ENCODE measurements around the gene KLHL3. TPM values are rescaled to one million over a fixed set of nuclear protein-coding genes. Genes with fewer than 3 reads are reported as not detected.

The KLHL3 gene
- total RNA-seq, 6 experiments from 2014 or later, result 1.9 to 8.5 (median 3.3) TPM

DNA sequence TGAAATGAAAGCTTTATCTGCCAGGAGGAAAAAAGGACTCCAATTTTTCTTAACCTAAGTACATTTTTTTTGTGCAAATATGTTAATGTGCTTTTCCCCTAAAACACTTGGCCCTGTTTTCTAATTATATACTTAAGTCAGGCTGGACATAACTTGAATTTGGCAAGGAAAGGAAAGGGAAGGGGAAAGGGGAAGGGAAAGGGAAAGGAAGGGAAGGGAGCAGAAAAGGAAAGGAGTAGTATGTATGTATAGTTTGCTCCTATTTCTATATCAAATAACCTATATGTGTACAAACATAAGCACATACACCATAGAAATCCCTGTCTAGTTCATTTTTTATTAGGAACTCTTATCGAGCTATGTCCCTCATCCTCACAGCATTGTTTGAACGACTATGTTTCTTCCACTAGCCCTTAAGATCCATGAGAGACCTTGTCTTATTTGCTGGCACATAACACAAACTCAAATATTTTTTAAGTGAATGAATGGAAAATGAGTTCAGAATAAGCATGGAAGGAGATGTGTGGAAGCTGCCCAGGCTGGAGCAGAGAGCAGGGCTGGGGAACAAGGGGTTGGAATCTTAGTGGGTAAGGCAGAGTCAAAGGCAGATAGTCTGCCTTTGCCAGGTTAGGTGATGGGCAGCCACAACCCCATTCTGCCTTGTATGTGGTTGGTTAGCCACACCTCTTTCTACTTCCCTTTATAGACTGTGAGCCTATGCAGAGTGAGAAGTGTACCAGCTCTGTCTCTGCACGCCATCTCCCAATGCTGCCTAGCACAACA is 70.0 kb downstream of the KLHL3 start:
- ATAC-seq, result peak; percentile 43 to 68 (median 64)
- 56% methylated on average over 3 of the region's 3 CpGs for WGBS (ENCODE audit: insufficient coverage, low coverage, low lambda C conversion rate, missing lambda C conversion rate)
- Histone ChIP-seq H3K27ac (peak overlapping the region in 2 of 3 donors; percentile 64 to 80), H3K36me3 (no peaks in the 10 kb centered on the region), H3K27me3 (no peaks in the 10 kb centered on the region), H3K4me3 (no peak overlapping the region), H3K9me3 (no peaks in the 10 kb centered on the region), H3K4me1 (peaks cover 0 to 35% (median 1%) of the 10 kb centered on the region in 4 donors)
- TF ChIP-seq, protein P1, sequence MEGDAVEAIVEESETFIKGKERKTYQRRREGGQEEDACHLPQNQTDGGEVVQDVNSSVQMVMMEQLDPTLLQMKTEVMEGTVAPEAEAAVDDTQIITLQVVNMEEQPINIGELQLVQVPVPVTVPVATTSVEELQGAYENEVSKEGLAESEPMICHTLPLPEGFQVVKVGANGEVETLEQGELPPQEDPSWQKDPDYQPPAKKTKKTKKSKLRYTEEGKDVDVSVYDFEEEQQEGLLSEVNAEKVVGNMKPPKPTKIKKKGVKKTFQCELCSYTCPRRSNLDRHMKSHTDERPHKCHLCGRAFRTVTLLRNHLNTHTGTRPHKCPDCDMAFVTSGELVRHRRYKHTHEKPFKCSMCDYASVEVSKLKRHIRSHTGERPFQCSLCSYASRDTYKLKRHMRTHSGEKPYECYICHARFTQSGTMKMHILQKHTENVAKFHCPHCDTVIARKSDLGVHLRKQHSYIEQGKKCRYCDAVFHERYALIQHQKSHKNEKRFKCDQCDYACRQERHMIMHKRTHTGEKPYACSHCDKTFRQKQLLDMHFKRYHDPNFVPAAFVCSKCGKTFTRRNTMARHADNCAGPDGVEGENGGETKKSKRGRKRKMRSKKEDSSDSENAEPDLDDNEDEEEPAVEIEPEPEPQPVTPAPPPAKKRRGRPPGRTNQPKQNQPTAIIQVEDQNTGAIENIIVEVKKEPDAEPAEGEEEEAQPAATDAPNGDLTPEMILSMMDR (IDR thresholded peaks at IDR 0.05), result no peak
- no peak for TF ChIP-seq POLR2A (IDR thresholded peaks at IDR 0.05)
- intact Hi-C loops (cut with DNase I), result loop anchor here in 1 of 2 donors (5.0 kb wide), 1 partner anchor 66 kb away; no protein-coding TSS in a partner anchor
- no peak for DNase-seq

DNA sequence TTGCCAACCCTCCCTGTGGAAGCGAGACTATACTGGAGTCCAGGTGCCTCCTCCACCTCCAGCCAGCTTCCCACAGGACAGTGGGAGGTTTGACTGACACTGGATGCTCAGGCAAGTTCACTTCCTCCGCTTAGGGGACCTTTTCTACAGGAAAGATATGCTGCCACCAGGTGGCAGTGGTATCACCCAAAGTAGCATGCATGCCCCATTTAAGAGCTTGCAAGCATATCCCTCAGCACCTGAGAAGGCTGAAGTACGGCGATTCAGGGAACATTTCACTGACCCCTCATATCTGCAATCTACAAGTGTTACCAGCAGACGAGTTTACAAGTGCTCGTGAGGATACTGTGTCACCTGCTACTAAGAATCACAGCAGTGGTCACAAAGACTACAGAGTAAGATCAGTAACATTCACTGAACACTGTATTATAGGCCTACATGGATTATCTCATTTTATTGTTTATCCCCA is 75.5 kb downstream of the KLHL3 start:
- no peaks in the 10 kb centered on the region for H3K36me3 ChIP-seq
- WGBS (ENCODE audit: insufficient coverage, low coverage, low lambda C conversion rate, missing lambda C conversion rate), result 3% methylated on average over 6 of the region's 6 CpGs
- TF ChIP-seq, protein P1 (IDR thresholded peaks at IDR 0.05), result peak; percentile 81 to 86 (median 82)
- no peak for TF ChIP-seq POLR2A (IDR thresholded peaks at IDR 0.05)
- intact Hi-C loops (cut with DNase I), result loop anchor here in 1 of 2 donors (5.0 kb wide), 1 partner anchor 87 kb away; no protein-coding TSS in a partner anchor
- no peaks in the 10 kb centered on the region for H3K4me1 ChIP-seq
- no peak overlapping the region for H3K27ac ChIP-seq
- H3K9me3 ChIP-seq, result no peaks in the 10 kb centered on the region
- DNase-seq, result peak; percentile 62 to 76 (median 67)
- no peak overlapping the region for H3K4me3 ChIP-seq
- peak; percentile 98 to 100 (median 98) for ATAC-seq
- no peaks in the 10 kb centered on the region for H3K27me3 ChIP-seq

DNA sequence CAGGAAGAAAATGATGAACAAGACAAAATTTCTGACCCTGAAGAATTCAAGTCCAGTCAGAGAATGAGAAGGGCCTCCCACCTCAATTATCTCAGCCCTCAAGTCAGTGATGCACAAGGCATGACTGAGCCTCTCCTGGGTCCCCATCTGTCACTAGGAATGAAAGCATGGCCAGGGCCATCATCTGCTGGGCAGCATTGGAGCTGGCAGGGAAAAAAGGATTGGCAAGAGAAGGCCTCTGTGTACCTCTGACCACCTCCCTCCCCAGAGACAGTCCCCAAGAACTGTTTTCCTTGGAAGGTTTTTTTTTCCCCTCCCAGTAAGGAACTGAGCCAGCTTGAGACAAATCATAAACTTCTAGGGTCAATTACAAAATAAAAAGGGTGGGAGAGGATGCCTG is 76.7 kb downstream of the KLHL3 start:
- no peaks in the 10 kb centered on the region for H3K36me3 ChIP-seq
- no peaks in the 10 kb centered on the region for H3K9me3 ChIP-seq
- H3K27ac ChIP-seq, result no peak overlapping the region
- H3K4me1 ChIP-seq, result no peaks in the 10 kb centered on the region
- intact Hi-C loops (cut with DNase I), result no loop called here
- TF ChIP-seq, protein P1 (IDR thresholded peaks at IDR 0.05), result no peak
- no peak for TF ChIP-seq POLR2A (IDR thresholded peaks at IDR 0.05)
- ATAC-seq (no peak), DNase-seq (no peak)
- no peaks in the 10 kb centered on the region for H3K27me3 ChIP-seq
- H3K4me3 ChIP-seq, result no peak overlapping the region

DNA sequence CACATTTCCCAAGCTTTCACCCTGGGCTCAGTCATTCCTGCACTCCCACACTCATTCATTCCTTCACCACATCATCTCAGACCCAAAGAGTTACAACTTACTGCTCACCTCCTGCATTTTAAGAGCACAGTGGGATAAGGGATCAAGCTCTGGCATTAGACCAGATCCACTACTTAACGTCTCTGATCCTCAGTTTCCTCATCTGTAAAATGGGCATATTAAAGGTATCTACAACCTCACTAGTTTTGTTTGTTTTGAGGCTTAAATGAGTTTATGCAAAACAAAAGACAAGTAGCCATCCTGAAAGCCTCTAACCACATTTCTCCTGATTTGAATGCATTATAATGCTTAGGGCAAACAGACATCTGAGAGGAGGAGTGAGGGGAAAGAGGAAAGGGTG is 77.6 kb downstream of the KLHL3 start:
- H3K4me1 ChIP-seq, result no peaks in the 10 kb centered on the region
- H3K27ac ChIP-seq, result no peak overlapping the region
- no peaks in the 10 kb centered on the region for H3K27me3 ChIP-seq
- ATAC-seq (no peak), DNase-seq (no peak)
- no peak for TF ChIP-seq POLR2A (IDR thresholded peaks at IDR 0.05)
- TF ChIP-seq, protein P1 (IDR thresholded peaks at IDR 0.05), result no peak
- 100% methylated on average over 1 of the region's 1 CpG for WGBS (ENCODE audit: insufficient coverage, low coverage, low lambda C conversion rate, missing lambda C conversion rate)
- H3K36me3 ChIP-seq, result no peaks in the 10 kb centered on the region
- no peaks in the 10 kb centered on the region for H3K9me3 ChIP-seq
- H3K4me3 ChIP-seq, result no peak overlapping the region
- intact Hi-C loops (cut with DNase I), result no loop called here

Measured in right lobe of liver (tissue), 6 donors.